Astrocyte of the spinal cord (primary cell): ENCODE data around the gene SLC8A1.

Experiments
- DNase-seq: peaks from one replicate; pipeline ENCODE4 v3.0.0; 2011; ENCODE audit warnings: low read depth, low spot score
- H3K4me3 ChIP-seq: 2 replicates; pipeline ENCODE4 v1.5.1; 2011; ENCODE audit warnings: low read depth, mild to moderate bottlenecking, low read length, moderate library complexity
- in situ Hi-C: cut with HindIII; loops from 2 replicates; pipeline ENCODE4 v1.10.0; 2017; ENCODE audit warnings: low sequenced_read_pairs
- TF ChIP-seq, protein P1 (sequence below): IDR thresholded peaks from 2 replicates; pipeline ENCODE4 v1.5.1; 2012; ENCODE audit warnings: low read depth, mild to moderate bottlenecking, low read length, inconsistent platforms

SLC8A1 gene

DNA sequence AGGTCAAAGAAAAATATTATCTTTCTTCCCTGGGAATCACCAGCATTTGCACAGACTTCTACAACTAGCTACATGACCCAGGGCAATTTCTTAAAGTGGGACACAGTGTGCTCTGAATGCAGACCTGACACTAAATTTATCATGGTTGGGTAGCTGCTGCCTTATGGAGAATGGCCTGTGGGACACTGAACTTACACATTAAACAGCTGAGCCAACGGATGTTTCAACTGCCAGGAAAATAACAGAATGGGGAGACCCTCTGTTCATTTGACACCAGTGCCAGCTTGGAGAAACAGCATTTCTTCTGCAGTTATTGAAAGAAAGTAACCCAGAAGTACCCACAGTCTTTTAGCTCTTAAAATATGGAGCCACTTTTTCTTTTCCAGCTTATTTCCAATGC, 54.1 kb downstream of the SLC8A1 start:
- no peak overlapping the region for H3K4me3 ChIP-seq
- TF ChIP-seq, protein P1, sequence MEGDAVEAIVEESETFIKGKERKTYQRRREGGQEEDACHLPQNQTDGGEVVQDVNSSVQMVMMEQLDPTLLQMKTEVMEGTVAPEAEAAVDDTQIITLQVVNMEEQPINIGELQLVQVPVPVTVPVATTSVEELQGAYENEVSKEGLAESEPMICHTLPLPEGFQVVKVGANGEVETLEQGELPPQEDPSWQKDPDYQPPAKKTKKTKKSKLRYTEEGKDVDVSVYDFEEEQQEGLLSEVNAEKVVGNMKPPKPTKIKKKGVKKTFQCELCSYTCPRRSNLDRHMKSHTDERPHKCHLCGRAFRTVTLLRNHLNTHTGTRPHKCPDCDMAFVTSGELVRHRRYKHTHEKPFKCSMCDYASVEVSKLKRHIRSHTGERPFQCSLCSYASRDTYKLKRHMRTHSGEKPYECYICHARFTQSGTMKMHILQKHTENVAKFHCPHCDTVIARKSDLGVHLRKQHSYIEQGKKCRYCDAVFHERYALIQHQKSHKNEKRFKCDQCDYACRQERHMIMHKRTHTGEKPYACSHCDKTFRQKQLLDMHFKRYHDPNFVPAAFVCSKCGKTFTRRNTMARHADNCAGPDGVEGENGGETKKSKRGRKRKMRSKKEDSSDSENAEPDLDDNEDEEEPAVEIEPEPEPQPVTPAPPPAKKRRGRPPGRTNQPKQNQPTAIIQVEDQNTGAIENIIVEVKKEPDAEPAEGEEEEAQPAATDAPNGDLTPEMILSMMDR = no peak
- in situ Hi-C loops = no loop called here
- DNase-seq = no peak

DNA sequence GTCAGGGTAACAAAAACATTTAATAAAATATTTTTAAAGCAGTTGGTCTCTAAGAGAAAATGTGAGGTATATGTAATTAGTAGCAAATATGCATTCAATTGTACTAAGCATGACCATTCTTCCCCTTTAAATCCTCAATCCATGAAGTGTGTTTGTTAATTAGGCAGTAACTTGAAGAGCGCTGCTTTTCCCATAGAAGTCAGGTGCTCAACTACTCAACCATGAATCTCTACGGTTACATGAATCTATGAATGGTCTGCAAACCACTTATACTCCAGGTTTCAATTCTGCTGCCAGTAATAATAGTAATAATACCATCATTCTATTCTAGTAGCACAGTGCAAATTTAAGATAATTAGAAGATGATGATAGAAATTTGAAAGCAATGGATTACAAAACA, 55.8 kb downstream of the SLC8A1 start:
- in situ Hi-C loops = no loop called here
- TF ChIP-seq, protein P1 = no peak
- no peak for DNase-seq
- H3K4me3 ChIP-seq = no peak overlapping the region

DNA sequence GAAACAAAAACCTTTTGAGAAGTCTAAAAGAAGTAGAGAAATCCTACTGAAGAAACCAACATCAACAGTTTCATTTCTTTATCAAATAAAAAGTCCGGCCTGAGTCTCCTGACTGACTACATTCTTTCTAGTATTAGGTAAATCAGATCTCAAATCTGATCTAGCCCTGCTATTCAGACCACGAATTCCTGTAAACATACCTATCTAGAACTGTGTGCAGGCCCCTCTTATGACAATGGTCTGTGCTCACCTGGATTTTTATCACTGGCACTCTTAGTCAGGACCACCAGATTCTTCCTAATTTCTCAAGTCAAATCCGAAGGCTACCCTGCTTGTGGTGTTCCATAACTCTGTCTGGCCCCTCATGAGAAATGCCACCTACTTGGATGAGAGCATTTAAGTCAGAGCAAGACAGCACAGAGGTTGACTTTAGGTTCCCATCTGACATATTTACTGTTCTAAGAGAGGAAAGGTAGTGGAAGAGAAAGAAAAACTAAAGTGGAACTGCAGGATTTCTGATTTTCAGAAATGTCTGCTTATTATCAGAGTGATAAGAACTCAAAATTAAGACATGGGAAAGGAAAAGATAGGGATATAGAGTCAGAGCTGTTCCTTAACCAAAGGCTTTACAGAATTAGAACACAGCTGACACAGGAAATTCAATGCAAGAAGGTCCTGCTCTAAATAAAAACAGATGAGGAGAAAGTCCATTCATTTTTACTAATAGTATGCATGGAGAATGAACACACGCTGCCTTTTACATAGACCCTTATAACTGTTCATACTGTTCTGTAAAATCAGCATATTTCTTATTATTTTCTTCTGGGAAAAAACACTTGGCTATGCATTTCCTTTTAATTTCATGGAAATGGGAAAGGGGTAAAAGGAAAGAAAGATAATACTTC, 56.5 kb downstream of the SLC8A1 start:
- no peak for DNase-seq
- TF ChIP-seq, protein P1 = no peak
- H3K4me3 ChIP-seq = no peak overlapping the region
- in situ Hi-C loops = no loop called here

DNA sequence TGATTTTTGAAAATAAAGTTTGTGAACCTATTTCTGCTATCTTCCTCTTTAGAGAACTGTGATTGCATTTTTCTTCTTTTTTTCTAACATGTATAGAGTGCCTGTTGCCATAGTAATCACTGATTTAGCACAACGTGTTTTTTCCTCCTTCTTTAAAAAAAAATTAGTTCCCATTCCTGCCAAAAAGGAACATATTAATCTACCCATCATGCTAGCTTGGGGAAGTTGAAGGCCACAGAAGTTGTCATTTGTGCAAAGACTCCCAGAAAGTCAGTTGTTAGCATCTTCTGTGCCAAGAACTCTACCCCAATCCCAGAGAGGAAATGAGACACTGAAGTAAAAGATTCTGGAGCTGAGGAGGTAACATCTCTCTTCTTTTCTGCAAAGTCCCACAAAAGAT, 57.3 kb downstream of the SLC8A1 start:
- TF ChIP-seq, protein P1 = no peak
- no peak overlapping the region for H3K4me3 ChIP-seq
- no peak for DNase-seq
- in situ Hi-C loops = no loop called here

DNA sequence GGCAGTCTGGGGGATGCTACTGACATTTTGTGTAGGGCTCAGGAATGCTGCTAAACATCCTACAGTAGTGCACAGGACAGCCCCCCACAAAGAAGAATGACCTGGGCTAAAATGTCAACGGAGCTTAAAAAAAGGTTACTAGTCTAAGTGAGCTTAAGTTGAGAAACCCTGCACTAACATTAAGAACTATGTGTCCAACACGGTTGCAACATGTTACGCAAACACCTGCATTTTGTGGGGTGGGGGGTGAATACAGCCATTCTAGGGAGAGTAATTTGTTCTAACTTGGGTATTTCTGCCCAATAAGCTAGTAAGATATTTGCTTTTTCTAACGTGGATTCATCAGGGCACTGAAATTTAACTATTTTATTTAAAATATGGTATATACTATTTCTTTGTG, 57.9 kb downstream of the SLC8A1 start:
- DNase-seq = no peak
- TF ChIP-seq, protein P1 = no peak
- H3K4me3 ChIP-seq = no peak overlapping the region
- in situ Hi-C loops = no loop called here

DNA sequence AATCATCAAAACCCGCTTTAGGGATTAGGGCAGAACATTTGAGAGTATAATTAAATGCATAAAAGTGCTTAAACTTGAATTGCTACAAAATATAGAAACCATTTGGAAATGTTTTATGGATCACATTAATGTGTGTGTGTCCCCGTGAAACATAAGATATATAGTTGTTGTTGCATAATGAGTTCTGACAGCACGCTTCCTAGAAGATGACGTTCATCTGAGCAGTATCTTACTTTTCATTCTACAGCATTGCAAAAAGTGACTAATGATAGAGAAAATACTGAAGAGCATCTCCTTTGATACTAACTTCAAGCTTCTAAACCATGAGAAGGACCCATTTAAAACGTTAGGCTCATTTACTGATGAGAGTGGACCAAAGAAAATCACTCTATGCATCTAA, 63.7 kb downstream of the SLC8A1 start:
- TF ChIP-seq, protein P1 = no peak
- no peak overlapping the region for H3K4me3 ChIP-seq
- DNase-seq = no peak
- in situ Hi-C loops = no loop called here
